ENCODE measurements around the gene ZNF180. TPM values are rescaled to one million over a fixed set of nuclear protein-coding genes. Genes with fewer than 3 reads are reported as not detected.

The ZNF180 gene
- total RNA-seq: 17.6 TPM

DNA sequence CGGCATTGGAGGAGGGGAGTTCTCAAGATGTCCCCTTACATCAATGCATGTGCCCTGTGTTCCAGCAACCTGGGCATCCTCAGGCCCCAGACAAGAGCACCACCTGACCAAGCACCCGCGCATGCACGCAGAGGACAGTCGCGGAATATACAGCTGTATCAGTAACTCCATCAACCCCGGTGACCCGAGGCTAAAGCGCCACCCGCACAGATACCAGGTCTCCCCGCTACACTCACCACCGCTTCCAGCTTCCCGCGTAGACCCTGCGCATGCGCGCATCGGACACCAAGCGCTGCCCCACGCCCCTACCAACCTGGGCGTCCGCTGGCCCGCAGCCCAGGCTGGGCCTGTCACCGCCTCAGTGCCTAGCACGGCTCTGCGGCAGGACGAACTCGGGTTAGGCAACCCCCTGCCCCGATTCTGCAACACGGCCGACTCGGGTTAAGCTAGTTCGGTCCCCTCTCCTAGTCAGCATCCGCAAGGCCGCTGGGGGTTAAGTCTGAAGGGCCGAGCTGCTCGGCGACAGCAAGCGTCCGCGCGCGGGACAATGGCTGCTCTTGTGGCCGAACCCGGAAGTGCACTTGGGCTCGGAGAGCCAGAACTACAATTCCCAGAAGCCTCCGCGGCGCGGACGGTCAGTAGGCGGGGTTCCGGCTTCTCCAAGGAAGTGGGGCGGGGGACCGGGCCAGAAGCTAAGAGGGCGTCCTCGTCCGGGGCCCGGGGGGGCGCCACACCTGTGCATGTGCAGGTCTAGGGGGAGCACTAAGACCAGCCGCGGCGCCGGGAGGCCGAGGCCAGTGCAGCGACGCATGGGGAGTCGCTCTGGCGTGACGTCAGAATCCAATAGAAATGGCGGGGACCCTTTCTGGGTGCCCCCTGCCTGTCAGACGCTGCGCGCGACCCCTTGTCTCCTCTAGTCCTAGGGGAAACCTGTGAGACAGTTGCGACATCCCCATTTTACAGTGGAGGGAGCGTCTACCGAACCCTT lies at the start of gene ZNF180:
Gene ZNF180 (minus strand): TSS at position 561 of the 988 bp plus-strand sequence. CDS start 3,188 bp downstream, outside the sequence.

DNA sequence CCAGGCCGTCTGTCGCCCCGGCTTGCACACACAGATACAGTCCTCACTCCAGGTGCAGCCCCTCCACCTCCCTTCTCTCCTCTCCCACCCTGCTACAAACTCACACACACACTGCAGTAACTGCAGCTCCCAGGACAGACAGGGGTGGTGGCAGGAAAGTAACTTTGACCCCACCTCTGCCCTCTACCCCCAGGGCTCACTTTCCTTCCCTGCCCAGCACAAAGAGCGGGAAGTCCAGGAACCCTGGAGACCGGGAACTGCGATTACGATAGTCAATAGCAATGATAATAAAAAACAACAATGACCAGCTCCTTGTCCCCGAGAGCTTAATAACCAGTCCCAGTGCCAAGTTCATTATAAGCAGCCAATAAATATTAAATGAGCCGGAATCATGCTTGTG lies 29.2 kb upstream of the ZNF180 start, which contains the start of gene CEACAM20:
Gene CEACAM20 (minus strand): TSS at position 140 of the 400 bp plus-strand sequence. CDS start 166 bp downstream, outside the sequence.

DNA sequence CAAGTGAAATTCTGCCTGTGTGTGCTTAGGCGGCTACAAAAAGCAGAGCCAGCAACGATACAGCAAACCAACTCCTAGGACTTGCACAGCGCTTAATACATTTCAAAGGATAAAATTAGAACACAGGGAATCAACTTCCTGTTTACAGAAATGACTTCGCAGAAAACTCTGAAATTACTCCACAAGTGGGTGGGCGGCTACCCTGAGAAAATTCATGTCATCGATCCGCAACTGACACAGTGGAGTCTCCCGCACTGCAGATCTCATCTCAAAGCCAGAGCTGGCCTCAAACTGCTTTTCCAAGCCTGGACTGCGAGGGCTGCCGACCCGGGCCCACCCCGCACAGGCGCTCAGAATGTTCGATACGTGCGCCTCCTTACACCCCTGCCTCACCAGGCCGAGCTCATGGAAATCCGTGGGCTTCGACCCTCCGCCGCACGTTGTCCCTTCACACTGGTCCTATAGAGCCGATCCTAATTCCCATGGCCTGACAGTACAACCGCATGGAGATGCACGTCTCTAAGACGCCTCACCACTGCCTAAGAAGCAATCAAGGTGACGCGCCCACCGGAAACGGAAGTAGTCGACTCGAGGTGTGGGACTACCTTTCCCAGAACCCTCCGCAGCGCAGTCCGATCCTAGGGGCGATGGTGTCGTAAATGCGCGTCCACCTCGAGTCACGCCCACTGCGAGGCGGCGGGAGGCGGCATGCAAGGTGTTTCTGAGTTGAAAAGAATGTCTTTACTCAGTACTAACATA lies 52.2 kb downstream of the ZNF180 start, which contains the start of gene ZNF229:
Gene ZNF229 (minus strand): TSS at position 557 of the 759 bp plus-strand sequence. CDS start 5,625 bp downstream, outside the sequence.

Other genes starting within 250 kb of the ZNF180 start
- gene ZNF233, start 240.6 kb downstream of the ZNF180 start, total RNA-seq: 3.6 TPM
- gene ZNF235, start 195.5 kb downstream of the ZNF180 start, total RNA-seq: 19.1 TPM
- gene ZNF112, start 143.8 kb downstream of the ZNF180 start, total RNA-seq: 24.4 TPM
- 17.8 TPM for gene ZNF285, start 98.9 kb downstream of the ZNF180 start, total RNA-seq
- gene ZNF229, start 52.0 kb downstream of the ZNF180 start, total RNA-seq: 17.2 TPM
- not detected for gene CEACAM20, start 29.2 kb upstream of the ZNF180 start, total RNA-seq
- gene IGSF23, start 113.0 kb upstream of the ZNF180 start, total RNA-seq: not detected
- 32.1 TPM for gene PVR, start 143.4 kb upstream of the ZNF180 start, total RNA-seq
- gene CEACAM19, start 171.0 kb upstream of the ZNF180 start, total RNA-seq: 3.4 TPM
- not detected for gene CEACAM16, start 198.6 kb upstream of the ZNF180 start, total RNA-seq
- 2.9 TPM for gene BCL3, start 248.2 kb upstream of the ZNF180 start, total RNA-seq